MM.1S (cell line): ENCODE measurements around the gene ANG.

Source experiments
- CTCF ChIP-seq: fragments of 300-600 bp; sonication (generic); IDR thresholded peaks from 2 replicates; pipeline ENCODE4 v1.5.1; 2016; ENCODE audit warnings: antibody characterized with exemption, low read length, mixed read lengths
- EZH2 ChIP-seq: fragments of 300-600 bp; sonication (generic); optimal IDR thresholded peaks from 2 replicates; pipeline ENCODE3; 2017; ENCODE audit warnings: low read depth, mild to moderate bottlenecking, antibody characterized with exemption, low read length, mixed read lengths
- EZH2phosphoT487 ChIP-seq: fragments of 300-600 bp; sonication (generic); IDR thresholded peaks from 2 replicates; pipeline ENCODE4 v1.6.1; 2018; ENCODE audit warnings: antibody characterized with exemption, low read length

- no peak for TF ChIP-seq CTCF
- TF ChIP-seq EZH2: no peak
- TF ChIP-seq EZH2phosphoT487: no peak
These were observed at the start of gene ANG for GRCh38 chr14:20688167-20688839.
